Stomach (tissue), 4 donors: ENCODE results near the gene RPL10A.

Experiments used
- CTCF ChIP-seq, 7 experiments: fragments of 450-650 bp in 4 of 7; fragments of 200-600 bp in 3 of 7; sonication (generic) in 3 of 7; IDR thresholded peaks; one replicate each; pipeline ENCODE4 v1.5.1; 2016 to 2019; ENCODE audit warnings: antibody characterized with exemption in 7 of 7, control low read depth in 2 of 7, mild to moderate bottlenecking in 1 of 7
- EP300 ChIP-seq: sonication (generic); formaldehyde crosslinking; IDR thresholded peaks from one replicate; pipeline ENCODE4 v1.6.1; 2017; ENCODE audit warnings: antibody characterized with exemption
- POLR2A ChIP-seq, 4 donors: fragments of 450-650 bp; IDR thresholded peaks; one replicate each; pipeline ENCODE4 v1.6.1; 2016; ENCODE audit warnings: antibody characterized with exemption in 4 of 4, control low read depth in 2 of 4, mild to moderate bottlenecking in 1 of 4, moderate library complexity in 1 of 4

GRCh38 chr6:35439308-35439707, 28.9 kb upstream of the RPL10A start:
- TF ChIP-seq POLR2A (IDR thresholded peaks at IDR 0.05) (no peak), EP300 (no peak), CTCF (IDR thresholded peaks at IDR 0.05) (no peak)
